HepG2 (cell line): ENCODE data around the gene NRAS. TPM values are rescaled to one million over a fixed set of nuclear protein-coding genes. Genes with fewer than 3 reads are reported as not detected.
A peak's percentile ranks its signal among the peaks of the same experiment; 100 is the strongest.

Source experiments
- AKAP8 ChIP-seq: sonication (generic); formaldehyde crosslinking; IDR thresholded peaks from 2 replicates; pipeline ENCODE4 v1.5.1; 2020; ENCODE audit warnings: mild to moderate bottlenecking, missing genetic modification reagents
- DNMT1 ChIP-seq: sonication (generic); formaldehyde crosslinking; IDR thresholded peaks from 2 replicates; pipeline ENCODE4 v1.5.1; 2020; ENCODE audit warnings: mild to moderate bottlenecking, missing genetic modification reagents
- GATA4 ChIP-seq: sonication (generic); IDR thresholded peaks from 2 replicates; pipeline ENCODE4 v1.6.1; 2016; ENCODE audit warnings: antibody characterized with exemption, low read depth, borderline replicate concordance
- HDAC6 ChIP-seq: fragments of 200-600 bp; sonication (generic); IDR thresholded peaks from 2 replicates; pipeline ENCODE4 v1.7.0; 2017; ENCODE audit warnings: mild to moderate bottlenecking, antibody characterized with exemption, low read length, low read depth
- KLF15 ChIP-seq: sonication (generic); formaldehyde crosslinking; IDR thresholded peaks from 2 replicates; pipeline ENCODE4 v1.8.1; 2023; ENCODE audit warnings: borderline replicate concordance, mild to moderate bottlenecking, inconsistent platforms, missing genetic modification reagents, mixed read lengths
- PHF21A ChIP-seq: sonication (generic); formaldehyde crosslinking; IDR thresholded peaks from 2 replicates; pipeline ENCODE4 v1.5.0; 2020; ENCODE audit warnings: mild to moderate bottlenecking, missing genetic modification reagents
- POLR2AphosphoS2 ChIP-seq: IDR thresholded peaks from 2 replicates; pipeline ENCODE4 v1.6.1; 2011; ENCODE audit warnings: low read depth, low read length, improper control_type of control experiment
- REST ChIP-seq, 2 experiments: IDR thresholded peaks; 2 replicates each; pipeline ENCODE4 v1.6.1; 2011 to 2012; ENCODE audit warnings: low read length in 2 of 2, borderline replicate concordance in 1 of 2, low read depth in 1 of 2, mild to moderate bottlenecking in 1 of 2, moderate library complexity in 1 of 2
- SALL2 ChIP-seq: sonication (generic); formaldehyde crosslinking; IDR thresholded peaks from 2 replicates; pipeline ENCODE4 v1.8.1; 2023; ENCODE audit warnings: mild to moderate bottlenecking, missing genetic modification reagents, inconsistent platforms
- SCMH1 ChIP-seq: sonication (generic); formaldehyde crosslinking; IDR thresholded peaks from 2 replicates; pipeline ENCODE4 v1.9.0; 2021; ENCODE audit warnings: missing genetic modification reagents, mild to moderate bottlenecking, borderline replicate concordance
- SMC3 ChIP-seq: IDR thresholded peaks from 2 replicates; pipeline ENCODE4 v1.6.1; 2011; ENCODE audit warnings: low read length, improper control_type of control experiment
- TBX2 ChIP-seq: sonication (generic); formaldehyde crosslinking; IDR thresholded peaks from 2 replicates; pipeline ENCODE4 v1.5.0; 2020; ENCODE audit warnings: missing genetic modification reagents, mild to moderate bottlenecking, borderline replicate concordance
- THAP8 ChIP-seq: sonication (generic); formaldehyde crosslinking; IDR thresholded peaks from 2 replicates; pipeline ENCODE4 v1.5.1; 2020; ENCODE audit warnings: missing genetic modification reagents, mild to moderate bottlenecking, borderline replicate concordance
- YEATS2 ChIP-seq: sonication (generic); formaldehyde crosslinking; IDR thresholded peaks from 2 replicates; pipeline ENCODE4 v1.4.0; 2020; ENCODE audit warnings: missing genetic modification reagents, borderline replicate concordance
- ZBTB25 ChIP-seq: IDR thresholded peaks from 2 replicates; pipeline ENCODE4 v1.6.1; 2018; ENCODE audit warnings: missing genetic modification reagents
- ZNF674 ChIP-seq: sonication (generic); formaldehyde crosslinking; IDR thresholded peaks from 2 replicates; pipeline ENCODE4 v1.5.0; 2020; ENCODE audit warnings: low read depth, mild to moderate bottlenecking, missing genetic modification reagents
- ZNF777 ChIP-seq: sonication (generic); formaldehyde crosslinking; IDR thresholded peaks from 2 replicates; pipeline ENCODE4 v1.4.0; 2020; ENCODE audit warnings: missing genetic modification reagents
- polyA plus RNA-seq, 8 experiments: library from polyadenylated mRNA; depleted of rRNA in 3 of 8; stranded (reverse) in 7 of 8; unstranded in 1 of 8; fragments of >200 nt; fragmentation: Illumina TruSeq in 4 of 8; extraction: Trizol in 4 of 8; gene quantifications; 2 replicates each; pipeline versions ENCODE4 v1.2.1 to v1.2.3, GENCODE V29; 2011 to 2016; ENCODE audit warnings: low read depth in 4 of 8, missing spikeins in 1 of 8, mixed read lengths in 1 of 8; ENCODE audit not compliant: insufficient read depth in 1 of 8
- total RNA-seq, 5 experiments: library from RNA; depleted of rRNA; stranded (reverse); fragments of >200 nt; fragmentation: Illumina TruSeq; extraction: Trizol; gene quantifications; 2 replicates each; pipeline ENCODE4 v1.2.3, GENCODE V29; 2016; ENCODE audit warnings: low read depth in 1 of 5
- TF ChIP-seq, protein P1 (sequence below): sonication (generic); formaldehyde crosslinking; IDR thresholded peaks from 2 replicates; pipeline ENCODE4 v1.4.0; 2020; ENCODE audit warnings: low read depth, missing genetic modification reagents

NRAS gene
- total and polyA plus RNA-seq, 2 of the 13 experiments (the other 11 are each of a cell fraction or from before 2014, with no cell fraction given): 38.6 to 58.8 TPM

- peak in 1 of 2 experiments; percentile 30; a peak in 1 of 4 replicates for TF ChIP-seq REST (IDR thresholded peaks at IDR 0.05; ENCODE audit: borderline replicate concordance in 1 of 2, low read depth in 1 of 2, low read length in 2 of 2)
- TF ChIP-seq POLR2AphosphoS2: peak; percentile 88; the same call in 1 of the 2 replicates
- TF ChIP-seq PHF21A (CRISPR knock-in tag): peak; percentile 66
- peak; percentile 45; the same call in 1 of the 2 replicates for TF ChIP-seq ZBTB25
- TF ChIP-seq GATA4: peak; percentile 41; the same call in 1 of the 2 replicates
- no peak for TF ChIP-seq DNMT1 (CRISPR knock-in tag)
- TF ChIP-seq KLF15 (CRISPR knock-in tag): peak; percentile 37; the same call in 1 of the 2 replicates
- TF ChIP-seq, protein P1, sequence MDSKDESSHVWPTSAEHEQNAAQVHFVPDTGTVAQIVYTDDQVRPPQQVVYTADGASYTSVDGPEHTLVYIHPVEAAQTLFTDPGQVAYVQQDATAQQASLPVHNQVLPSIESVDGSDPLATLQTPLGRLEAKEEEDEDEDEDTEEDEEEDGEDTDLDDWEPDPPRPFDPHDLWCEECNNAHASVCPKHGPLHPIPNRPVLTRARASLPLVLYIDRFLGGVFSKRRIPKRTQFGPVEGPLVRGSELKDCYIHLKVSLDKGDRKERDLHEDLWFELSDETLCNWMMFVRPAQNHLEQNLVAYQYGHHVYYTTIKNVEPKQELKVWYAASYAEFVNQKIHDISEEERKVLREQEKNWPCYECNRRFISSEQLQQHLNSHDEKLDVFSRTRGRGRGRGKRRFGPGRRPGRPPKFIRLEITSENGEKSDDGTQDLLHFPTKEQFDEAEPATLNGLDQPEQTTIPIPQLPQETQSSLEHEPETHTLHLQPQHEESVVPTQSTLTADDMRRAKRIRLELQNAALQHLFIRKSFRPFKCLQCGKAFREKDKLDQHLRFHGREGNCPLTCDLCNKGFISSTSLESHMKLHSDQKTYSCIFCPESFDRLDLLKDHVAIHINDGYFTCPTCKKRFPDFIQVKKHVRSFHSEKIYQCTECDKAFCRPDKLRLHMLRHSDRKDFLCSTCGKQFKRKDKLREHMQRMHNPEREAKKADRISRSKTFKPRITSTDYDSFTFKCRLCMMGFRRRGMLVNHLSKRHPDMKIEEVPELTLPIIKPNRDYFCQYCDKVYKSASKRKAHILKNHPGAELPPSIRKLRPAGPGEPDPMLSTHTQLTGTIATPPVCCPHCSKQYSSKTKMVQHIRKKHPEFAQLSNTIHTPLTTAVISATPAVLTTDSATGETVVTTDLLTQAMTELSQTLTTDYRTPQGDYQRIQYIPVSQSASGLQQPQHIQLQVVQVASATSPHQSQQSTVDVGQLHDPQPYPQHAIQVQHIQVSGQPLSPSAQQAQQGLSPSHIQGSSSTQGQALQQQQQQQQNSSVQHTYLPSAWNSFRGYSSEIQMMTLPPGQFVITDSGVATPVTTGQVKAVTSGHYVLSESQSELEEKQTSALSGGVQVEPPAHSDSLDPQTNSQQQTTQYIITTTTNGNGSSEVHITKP (CRISPR knock-in tag): 0 out of 2 replicates have a peak, but pooled peaks have one; percentile 7
- peak; percentile 56 for TF ChIP-seq SMC3
- peak; percentile 32 for TF ChIP-seq TBX2
- no peak for TF ChIP-seq SCMH1 (CRISPR knock-in tag)
- TF ChIP-seq ZNF777 (CRISPR knock-in tag): 0 out of 2 replicates have a peak, but pooled peaks have one; percentile 29
- peak; percentile 33; the same call in 1 of the 2 replicates for TF ChIP-seq SALL2 (CRISPR knock-in tag)
- peak; percentile 86; the same call in 1 of the 2 replicates for TF ChIP-seq YEATS2 (CRISPR knock-in tag)
- TF ChIP-seq THAP8 (CRISPR knock-in tag): no peak
- no peak for TF ChIP-seq HDAC6
- TF ChIP-seq ZNF674 (CRISPR knock-in tag): no peak
- TF ChIP-seq AKAP8 (CRISPR knock-in tag): no peak
These were observed 41.1 kb upstream of the NRAS start, which contains the start of gene CSDE1 (continued) for GRCh38 chr1:114757455-114758255.
